CD14-positive monocyte (primary cell): ENCODE results near the gene DMXL2. TPM values are rescaled to one million over a fixed set of nuclear protein-coding genes. Genes with fewer than 3 reads are reported as not detected.

Experiments
- DNase-seq, 3 donors: peaks; one replicate each; pipeline ENCODE4 v3.0.0-alpha.2; 2011 to 2022
- H2AFZ ChIP-seq: 2 replicates; pipeline ENCODE4 v1.6.0; 2012; ENCODE audit warnings: mild to moderate bottlenecking, low read depth, low read length, inconsistent platforms; ENCODE audit not compliant: insufficient read depth, poor library complexity, severe bottlenecking
- H3K27ac ChIP-seq, 2 donors: 1 replicate in 1 of 2; 2 replicates in 1 of 2; pipeline ENCODE4 v1.5.1; 2012 to 2013; ENCODE audit warnings: low read length in 2 of 2, control low read depth in 1 of 2, inconsistent platforms in 1 of 2, low read depth in 1 of 2, mild to moderate bottlenecking in 1 of 2
- H3K27me3 ChIP-seq, 2 donors: one replicate each; pipeline versions ENCODE4 v1.6.0 to v1.6.1; 2011 to 2013; ENCODE audit warnings: low read length in 2 of 2; ENCODE audit not compliant: control insufficient read depth in 2 of 2, insufficient read depth in 2 of 2
- H3K36me3 ChIP-seq, 2 donors: replicated peaks in 1 of 2; 1 replicate in 1 of 2; 2 replicates in 1 of 2; pipeline versions ENCODE4 v1.5.1 to v1.6.1; 2012 to 2013; ENCODE audit warnings: low read length in 2 of 2, control low read depth in 1 of 2, inconsistent platforms in 1 of 2, mild to moderate bottlenecking in 1 of 2; ENCODE audit not compliant: insufficient read depth in 2 of 2, control insufficient read depth in 1 of 2
- H3K4me1 ChIP-seq, 2 donors: 1 replicate in 1 of 2; 2 replicates in 1 of 2; pipeline versions ENCODE4 v1.5.1 to v1.6.1; 2012 to 2013; ENCODE audit warnings: low read length in 2 of 2, control low read depth in 1 of 2, inconsistent platforms in 1 of 2, mild to moderate bottlenecking in 1 of 2, moderate library complexity in 1 of 2; ENCODE audit not compliant: insufficient read depth in 2 of 2, control insufficient read depth in 1 of 2
- H3K4me2 ChIP-seq: replicated peaks from 2 replicates; pipeline ENCODE3; 2012; ENCODE audit warnings: low read length, moderate library complexity, mild to moderate bottlenecking; ENCODE audit not compliant: poor library complexity, severe bottlenecking; ENCODE audit errors: extremely low read depth
- H3K4me3 ChIP-seq, 3 experiments: fragments of 200-600 bp in 1 of 3; sonication (generic) in 1 of 3; replicated peaks in 1 of 3; 1 replicate in 2 of 3; 2 replicates in 1 of 3; pipeline ENCODE4 v1.5.1; 2011 to 2013; ENCODE audit warnings: low read length in 3 of 3, mild to moderate bottlenecking in 3 of 3, control low read depth in 2 of 3, low read depth in 2 of 3, inconsistent platforms in 1 of 3, moderate library complexity in 1 of 3
- H3K79me2 ChIP-seq: 2 replicates; pipeline ENCODE4 v1.6.0; 2012; ENCODE audit warnings: mild to moderate bottlenecking, control low read depth, inconsistent platforms, low read length, moderate library complexity; ENCODE audit not compliant: insufficient read depth
- H3K9ac ChIP-seq: 2 replicates; pipeline ENCODE4 v1.6.0; 2017; ENCODE audit warnings: low read length, mild to moderate bottlenecking; ENCODE audit not compliant: insufficient read depth, poor library complexity, severe bottlenecking
- H3K9me3 ChIP-seq, 2 donors: replicated peaks in 1 of 2; 1 replicate in 1 of 2; 2 replicates in 1 of 2; pipeline versions ENCODE4 v1.5.1 to v1.6.1; 2012 to 2013; ENCODE audit warnings: low read length in 2 of 2, control low read depth in 1 of 2; ENCODE audit not compliant: control insufficient read depth in 1 of 2, insufficient read depth in 1 of 2
- H4K20me1 ChIP-seq: 2 replicates; pipeline ENCODE4 v1.6.0; 2012; ENCODE audit warnings: mild to moderate bottlenecking, low read length, control low read depth, moderate library complexity; ENCODE audit not compliant: insufficient read depth
- H3K27ac Mint-ChIP-seq, 7 donors: one replicate each; pipeline ENCODE4 v1.8.0; 2020; ENCODE audit warnings: mild to moderate bottlenecking in 7 of 7, mixed read lengths in 7 of 7, moderate library complexity in 6 of 7, inconsistent platforms in 2 of 7
- H3K27me3 Mint-ChIP-seq, 3 donors: one replicate each; pipeline ENCODE4 v1.8.0; 2021 to 2022; ENCODE audit warnings: low read depth in 3 of 3, mild to moderate bottlenecking in 3 of 3, mixed read lengths in 3 of 3, moderate library complexity in 3 of 3, inconsistent platforms in 1 of 3
- H3K36me3 Mint-ChIP-seq, 2 donors: one replicate each; pipeline ENCODE4 v1.8.0; 2020; ENCODE audit warnings: mixed read lengths in 2 of 2, inconsistent platforms in 1 of 2, mild to moderate bottlenecking in 1 of 2
- H3K4me1 Mint-ChIP-seq: one replicate; pipeline ENCODE4 v1.8.0; 2020; ENCODE audit warnings: mild to moderate bottlenecking, mixed read lengths
- H3K4me3 Mint-ChIP-seq, 2 donors: one replicate each; pipeline ENCODE4 v1.8.0; 2020; ENCODE audit warnings: mild to moderate bottlenecking in 2 of 2, mixed read lengths in 2 of 2, moderate library complexity in 1 of 2
- H3K9me3 Mint-ChIP-seq, 7 donors: one replicate each; pipeline ENCODE4 v1.8.0; 2020 to 2022; ENCODE audit warnings: mixed read lengths in 7 of 7, mild to moderate bottlenecking in 6 of 7, moderate library complexity in 6 of 7, inconsistent platforms in 2 of 7
- CTCF ChIP-seq: fragments of 200-600 bp; IDR thresholded peaks from one replicate; pipeline ENCODE4 v1.8.0; 2022; ENCODE audit warnings: antibody characterized with exemption, mild to moderate bottlenecking
- WGBS: methylation state at CpG from one replicate; pipeline ENCODE4 v1.1.5; 2013; ENCODE audit warnings: missing lambda C conversion rate; ENCODE audit not compliant: insufficient coverage; 5-methylcytosine and 5-hydroxymethylcytosine counted together
- intact Hi-C, 2 donors: fragments of 100-400 bp; cut with micrococcal nuclease; formaldehyde crosslinking; loops; one replicate each; pipeline versions ENCODE4 v1.15.0 to v1.15.1; 2023
- polyA plus RNA-seq, 3 donors: library from polyadenylated mRNA; depleted of rRNA in 1 of 3; unstranded in 2 of 3; stranded (reverse) in 1 of 3; fragments of 300-500 nt in 2 of 3; fragments of >200 nt in 1 of 3; fragmentation: Illumina TruSeq in 2 of 3; gene quantifications; 1 replicate in 2 of 3; 2 replicates in 1 of 3; pipeline ENCODE4 v1.2.3, GENCODE V29; 2012 to 2021

DMXL2 gene
- polyA plus RNA-seq, 3 donors: 29.1 to 449 (median 45.5) TPM

- Mint-ChIP-seq H3K4me1 (peaks cover 61% of the 10 kb centered on the region), H3K4me3 (peak overlapping the region; percentile 98 to 99), H3K9me3 (no peaks in the 10 kb centered on the region), H3K36me3 (peaks cover 12 to 19% of the 10 kb centered on the region in 2 donors), H3K27ac (peak overlapping the region; percentile 98 to 100 (median 99)), H3K27me3 (no peaks in the 10 kb centered on the region)
- peak overlapping the region; percentile 78 to 99 (median 95) for H3K4me3 ChIP-seq
- TF ChIP-seq CTCF: no peak
- H3K4me1 ChIP-seq: peaks cover 60 to 80% of the 10 kb centered on the region in 2 donors
- H3K9me3 ChIP-seq: no peaks in the 10 kb centered on the region
- peak in 1 of 3 donors; percentile 33 for DNase-seq
- 20% methylated on average over 1 of the region's 6 CpGs for WGBS
- H3K4me2 ChIP-seq: peak overlapping the region; percentile 92
- intact Hi-C loops: loop anchor here (5.0 to 10.0 kb wide), 3 partner anchors 34 to 394 kb away; partner anchors contain the start of genes LYSMD2 (in 1 of the 2) and MAPK6 (in 1 of the 2)
- H3K79me2 ChIP-seq: peaks cover 70% of the 10 kb centered on the region
- no peak overlapping the region for H2AFZ ChIP-seq
- peaks cover 1 to 4% of the 10 kb centered on the region in 2 donors for H3K36me3 ChIP-seq
- H3K9ac ChIP-seq: peak overlapping the region; percentile 99
- H3K27ac ChIP-seq: peak overlapping the region; percentile 98 to 100
- H3K27me3 ChIP-seq: no peaks in the 10 kb centered on the region
- H4K20me1 ChIP-seq: peaks cover 31% of the 10 kb centered on the region
Observed at GRCh38 chr15:51621155-51621765, 1.3 kb downstream of the DMXL2 start.

GRCh38 chr15:51620641-51621040, 1.9 kb downstream of the DMXL2 start:
- DNase-seq: peak; percentile 43 to 75 (median 64)
- peak overlapping the region; percentile 11 to 98 for H3K27ac ChIP-seq
- no peaks in the 10 kb centered on the region for H3K9me3 ChIP-seq
- H3K9me3 Mint-ChIP-seq: no peaks in the 10 kb centered on the region
- no peak for TF ChIP-seq CTCF
- H3K79me2 ChIP-seq: peaks cover 77% of the 10 kb centered on the region
- H3K27me3 ChIP-seq: no peaks in the 10 kb centered on the region
- H3K4me2 ChIP-seq: peak overlapping the region; percentile 92
- H3K4me1 ChIP-seq: peaks cover 55 to 75% of the 10 kb centered on the region in 2 donors
- H3K36me3 Mint-ChIP-seq: peaks cover 17 to 25% of the 10 kb centered on the region in 2 donors
- WGBS: no CpG with 5 or more reads among the region's 4 CpGs
- H3K4me3 Mint-ChIP-seq: peak overlapping the region; percentile 98 to 99
- H3K4me3 ChIP-seq: peak overlapping the region; percentile 78 to 99 (median 95)
- peaks cover 6 to 10% of the 10 kb centered on the region in 2 donors for H3K36me3 ChIP-seq
- H3K9ac ChIP-seq: peak overlapping the region; percentile 99
- H3K4me1 Mint-ChIP-seq: peaks cover 61% of the 10 kb centered on the region
- peaks cover 35% of the 10 kb centered on the region for H4K20me1 ChIP-seq
- no peak overlapping the region for H2AFZ ChIP-seq
- intact Hi-C loops: loop anchor here (5.0 to 10.0 kb wide), 3 partner anchors 33 to 394 kb away; partner anchors contain the start of genes LYSMD2 (in 1 of the 2) and MAPK6 (in 1 of the 2)
- H3K27me3 Mint-ChIP-seq: no peaks in the 10 kb centered on the region
- H3K27ac Mint-ChIP-seq: peak overlapping the region; percentile 98 to 100 (median 99)
